HT1080 (cell line): ENCODE results near the gene FLVCR2. TPM values are rescaled to one million over a fixed set of nuclear protein-coding genes. Genes with fewer than 3 reads are reported as not detected.

Experiments used
- DNase-seq: peaks from one replicate; pipeline ENCODE4 v3.0.0-alpha.2; 2015; ENCODE audit warnings: low read depth
- polyA plus RNA-seq, 2 experiments: library from polyadenylated mRNA; depleted of rRNA; stranded (reverse); fragments of >200 nt; gene quantifications; 2 replicates each; pipeline ENCODE4 v1.2.3, GENCODE V29; 2015
- total RNA-seq: library from RNA; depleted of rRNA; stranded (reverse); fragments of >200 nt; shearing (Covaris generic); gene quantifications from 2 replicates; pipeline ENCODE4 v1.2.3, GENCODE V29; 2014; rRNA removed

Gene FLVCR2
- 0.67 and 0.85 TPM in 2 replicates for total RNA-seq
- polyA plus RNA-seq (2015; cell fraction: cytosol; rRNA removed) = 0.12 and 0.49 TPM in 2 replicates
- polyA plus RNA-seq (2015; cell fraction: nucleus; rRNA removed) = 0.54 and 0.67 TPM in 2 replicates

GRCh38 chr14:75578102-75578785, at the start of gene FLVCR2:
FLVCR2 (plus strand) TSS chr14:75578620; CDS start chr14:75578973, 353 bp downstream.
- DNase-seq = peak; percentile 47

GRCh38 chr14:75531256-75531655, 47.2 kb upstream of the FLVCR2 start:
- DNase-seq = no peak

GRCh38 chr14:75531660-75532317, 46.6 kb upstream of the FLVCR2 start:
- peak; percentile 44 for DNase-seq

GRCh38 chr14:75533791-75534555, 44.4 kb upstream of the FLVCR2 start:
- no peak for DNase-seq

GRCh38 chr14:75535164-75535898, 43.1 kb upstream of the FLVCR2 start:
- no peak for DNase-seq

- no peak for DNase-seq
These were observed 41.3 kb upstream of the FLVCR2 start for GRCh38 chr14:75537071-75537470.

- no peak for DNase-seq
These were observed 39.3 kb upstream of the FLVCR2 start for GRCh38 chr14:75539162-75539560.

- DNase-seq = no peak
These were observed 38.6 kb upstream of the FLVCR2 start for GRCh38 chr14:75539561-75540478.

GRCh38 chr14:75540479-75540851, 38.0 kb upstream of the FLVCR2 start:
- DNase-seq = no peak

- DNase-seq = no peak
These were observed 35.8 kb upstream of the FLVCR2 start for GRCh38 chr14:75542588-75543091.

GRCh38 chr14:75543253-75543652, 35.2 kb upstream of the FLVCR2 start:
- no peak for DNase-seq

GRCh38 chr14:75543786-75544185, 34.6 kb upstream of the FLVCR2 start:
- DNase-seq = no peak

- DNase-seq = no peak
These were observed 32.5 kb upstream of the FLVCR2 start for GRCh38 chr14:75545907-75546306.

GRCh38 chr14:75547552-75548250, 30.7 kb upstream of the FLVCR2 start:
- DNase-seq = no peak

GRCh38 chr14:75548544-75548943, 29.9 kb upstream of the FLVCR2 start:
- no peak for DNase-seq

GRCh38 chr14:75549169-75549568, 29.3 kb upstream of the FLVCR2 start:
- DNase-seq = no peak

GRCh38 chr14:75551021-75551420, 27.4 kb upstream of the FLVCR2 start:
- no peak for DNase-seq

GRCh38 chr14:75553157-75553556, 25.3 kb upstream of the FLVCR2 start:
- DNase-seq = no peak

GRCh38 chr14:75553761-75554364, 24.6 kb upstream of the FLVCR2 start:
- DNase-seq = no peak
